WI38 (cell line): ENCODE results near the gene ESPNL.
"Not testable (repeated sequence)": the region's sequence is repeated elsewhere in the genome, so short reads cannot be mapped to it uniquely, and the experiment has no call there.

ENCODE experiments used
- H3K4me3 ChIP-seq: 2 replicates; pipeline ENCODE4 v1.5.1; 2011; ENCODE audit warnings: low read depth, mild to moderate bottlenecking, control low read depth, low read length
- CTCF ChIP-seq: IDR thresholded peaks from 2 replicates; pipeline ENCODE4 v1.5.1; 2012; ENCODE audit warnings: low read depth, mild to moderate bottlenecking, control low read depth, low read length

The ESPNL gene

DNA sequence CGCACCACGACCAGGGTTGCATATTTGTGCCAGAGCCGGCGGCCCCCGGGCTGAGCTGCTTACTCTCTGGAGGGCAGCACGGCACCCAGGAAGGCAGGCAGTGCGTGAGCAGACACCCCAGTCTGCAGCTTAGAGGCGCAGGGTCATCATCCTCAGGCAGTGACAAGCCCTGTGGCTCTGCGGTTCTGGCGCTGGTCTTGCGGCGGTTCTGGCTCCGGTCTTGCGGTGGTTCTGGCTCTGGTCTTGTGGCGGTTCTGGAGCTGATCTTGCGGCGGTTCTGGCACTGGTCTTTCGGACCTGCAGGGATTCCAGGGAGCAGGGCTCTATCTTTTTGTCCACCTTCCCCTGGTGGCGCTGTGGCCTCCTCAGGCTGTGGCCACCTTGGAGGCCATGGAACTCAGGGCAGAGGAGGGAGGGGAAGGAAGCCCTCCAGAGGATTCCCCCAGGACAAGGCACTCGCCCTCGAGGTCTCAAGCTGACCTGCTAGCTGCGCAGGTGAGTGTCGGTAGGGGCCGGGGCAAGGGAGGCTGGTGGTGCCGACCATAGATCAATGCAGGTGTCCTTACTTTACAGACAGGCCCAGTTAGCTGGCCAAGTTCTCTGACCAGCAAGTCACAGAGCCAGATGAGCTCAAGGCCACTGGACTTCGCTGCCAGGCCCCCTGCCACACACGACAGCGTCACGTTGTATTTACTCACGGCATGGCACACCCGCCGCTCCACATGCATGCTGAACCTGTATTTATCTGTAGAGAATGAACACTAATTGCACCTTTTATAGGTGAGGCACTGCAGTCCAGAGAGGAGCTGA, 14.9 kb downstream of the ESPNL start:
- no peak overlapping the region for H3K4me3 ChIP-seq
- no peak for TF ChIP-seq CTCF

GRCh38 chr2:238115709-238116108, 15.6 kb downstream of the ESPNL start:
- not testable (repeated sequence) for H3K4me3 ChIP-seq

DNA sequence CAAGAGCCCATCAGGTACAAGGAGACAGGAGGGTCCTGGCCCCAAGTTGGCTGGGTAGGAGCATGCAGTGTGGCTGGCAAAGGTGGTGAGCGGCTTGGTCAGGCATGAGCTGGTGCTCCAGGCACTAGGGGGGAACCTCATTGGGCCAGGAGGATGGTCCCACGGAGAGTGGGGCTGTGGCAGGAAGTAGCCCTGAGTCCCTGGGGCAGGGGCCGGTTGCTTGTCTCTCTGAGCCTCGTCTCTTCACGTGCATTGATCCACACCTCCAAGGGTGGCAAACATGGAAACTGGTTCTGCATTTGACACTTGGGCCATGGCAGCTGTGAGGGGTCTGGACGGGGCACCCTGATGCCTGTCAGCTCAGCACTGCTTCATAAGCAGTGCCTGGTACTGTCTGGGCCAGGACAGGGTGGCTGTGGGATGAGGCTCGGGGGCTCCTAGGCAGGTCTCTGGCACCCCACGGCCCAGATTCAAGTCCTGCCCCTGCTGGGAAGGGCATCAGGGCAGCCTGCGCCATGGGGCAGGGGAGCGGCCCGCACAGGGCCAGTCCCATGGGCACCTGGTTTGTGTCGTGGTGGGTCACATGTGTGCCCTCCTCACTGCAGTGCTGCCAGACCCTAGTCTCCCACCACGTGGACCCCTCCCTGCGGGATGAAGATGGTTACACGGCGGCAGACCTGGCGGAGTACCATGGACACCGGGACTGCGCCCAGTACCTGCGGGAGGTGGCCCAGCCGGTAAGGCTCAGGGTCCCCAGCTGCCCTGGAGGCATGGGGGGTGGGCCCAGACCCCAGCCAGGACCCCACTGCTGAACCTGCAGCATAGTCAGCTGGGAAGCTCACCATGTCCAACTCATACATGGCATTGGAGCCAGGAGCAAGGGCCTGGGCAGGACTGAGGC, 16.4 kb downstream of the ESPNL start:
- H3K4me3 ChIP-seq: no peak overlapping the region
- no peak for TF ChIP-seq CTCF

DNA sequence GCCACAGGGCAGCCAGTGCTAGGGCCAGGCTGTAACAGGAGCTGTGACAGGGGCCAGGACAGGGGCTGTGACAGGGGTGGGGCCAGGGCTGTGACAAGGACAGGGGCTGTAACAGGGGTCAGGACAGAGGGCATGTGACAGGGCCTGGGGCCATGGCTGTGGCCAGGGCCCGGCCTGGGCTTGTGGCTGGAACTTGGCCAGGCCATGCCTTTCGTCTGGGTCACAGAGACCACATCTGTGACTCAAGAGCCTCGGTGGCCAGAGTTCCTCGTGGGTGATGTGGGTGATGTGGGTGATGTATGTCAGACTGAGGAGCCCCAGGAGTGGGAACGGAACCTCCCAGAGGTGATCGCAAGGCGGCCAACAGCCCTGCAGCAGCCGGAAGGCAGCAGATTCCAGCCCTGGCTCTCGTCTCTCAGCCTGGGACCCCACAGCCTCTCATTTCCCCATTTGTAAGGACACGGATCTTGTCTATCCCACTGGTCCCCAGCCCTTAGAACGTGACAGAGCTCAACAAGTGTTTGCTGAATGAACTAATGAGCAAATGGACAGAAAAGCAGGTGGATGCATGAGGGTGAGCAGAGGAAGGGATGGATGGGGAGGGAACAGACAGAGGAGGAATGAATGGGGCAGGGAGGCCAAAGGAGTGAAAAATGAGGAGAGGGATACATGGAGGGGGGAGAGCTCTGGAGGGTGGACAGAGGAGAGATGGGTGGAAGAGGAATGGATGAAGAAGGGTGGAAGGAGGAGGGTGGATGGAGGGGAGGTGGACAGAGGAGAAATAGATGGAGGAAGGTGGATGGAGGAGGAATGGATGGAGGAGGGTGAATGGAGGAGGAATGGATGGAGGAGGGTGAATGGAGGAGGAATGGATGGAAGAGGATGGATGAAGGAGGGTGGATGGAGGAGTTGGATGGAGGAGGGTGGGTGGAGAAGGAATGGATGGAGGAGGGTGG, 17.3 kb downstream of the ESPNL start:
- H3K4me3 ChIP-seq: no peak overlapping the region
- TF ChIP-seq CTCF: no peak

DNA sequence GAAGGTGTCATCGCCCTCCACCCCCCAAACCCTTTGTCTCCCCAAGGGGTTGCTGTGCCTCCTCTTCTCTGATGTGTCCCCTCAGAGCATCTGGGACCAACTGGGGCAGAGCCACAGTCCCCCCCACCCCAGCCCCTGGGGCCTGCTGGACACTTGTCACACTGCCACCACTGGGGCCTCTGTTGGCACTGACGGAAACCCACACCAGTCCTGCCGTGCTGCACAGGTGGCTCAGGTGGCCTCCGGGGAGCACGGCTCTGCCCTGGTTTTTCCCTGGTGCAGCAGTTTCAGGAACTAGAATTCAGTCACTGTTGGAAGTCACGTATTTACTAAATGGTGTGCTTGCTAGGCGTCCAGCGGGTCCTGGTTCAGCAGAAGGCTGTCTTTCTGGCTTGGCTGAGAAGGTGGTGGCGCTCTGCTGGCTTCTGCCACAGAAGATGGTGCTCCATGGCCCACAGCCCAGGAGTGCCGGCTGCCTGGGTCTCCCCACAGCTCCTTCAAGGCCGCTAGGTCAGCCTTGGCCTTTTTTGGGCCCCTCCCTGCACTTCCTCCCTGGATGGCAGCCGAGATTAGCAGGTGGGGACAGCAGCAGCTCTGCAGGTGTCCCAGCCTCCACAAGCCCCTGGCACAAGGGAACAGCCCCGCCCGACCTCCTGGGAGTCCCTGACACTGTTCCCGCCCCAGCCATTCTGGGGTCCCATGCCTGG, 19.8 kb downstream of the ESPNL start:
- H3K4me3 ChIP-seq: no peak overlapping the region
- TF ChIP-seq CTCF: no peak

DNA sequence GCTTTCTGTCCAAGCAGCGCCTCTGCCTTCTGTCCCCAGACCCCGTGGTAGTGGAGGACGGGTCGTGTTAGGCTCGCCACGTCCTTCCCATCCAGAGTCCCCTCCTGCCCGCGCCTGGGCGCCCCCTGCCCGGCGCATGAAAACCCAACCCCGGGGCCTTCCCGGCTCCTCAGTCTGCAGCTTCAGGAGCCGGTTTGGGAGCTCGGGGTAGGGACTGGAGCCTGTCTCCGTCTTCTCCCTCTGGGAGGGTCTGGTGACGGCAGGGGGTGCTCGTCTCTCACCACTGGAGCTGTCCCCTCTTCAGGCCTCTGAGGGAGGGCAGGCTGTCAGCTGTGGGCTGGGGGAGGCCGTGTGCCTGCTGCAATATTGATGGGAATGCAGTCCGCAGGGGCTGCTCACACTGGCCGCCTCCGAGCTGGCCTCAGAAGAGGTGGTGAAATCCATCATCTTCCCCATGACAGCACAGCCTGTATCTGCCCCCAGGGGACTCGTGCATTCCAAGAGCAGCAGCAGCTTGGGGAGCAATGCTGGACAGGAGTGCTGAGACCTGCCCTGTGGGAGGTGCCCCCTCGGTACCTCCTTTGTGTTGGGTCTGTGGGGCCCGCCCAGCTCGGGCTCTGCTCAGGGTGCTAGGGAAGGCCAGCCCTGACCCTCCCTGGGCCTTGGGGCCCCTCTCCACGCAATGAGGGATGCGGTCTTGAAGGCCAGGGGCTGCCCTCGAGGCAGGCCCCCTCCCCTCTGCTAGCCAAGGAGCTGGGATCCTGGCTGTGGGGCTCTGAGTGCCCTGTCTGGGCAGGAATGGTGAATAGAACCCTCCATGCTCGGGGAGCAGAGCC, 20.5 kb downstream of the ESPNL start:
- H3K4me3 ChIP-seq: no peak overlapping the region
- TF ChIP-seq CTCF: no peak
